Left colon (tissue), 2 donors: ENCODE measurements around the gene NEDD9. TPM values are rescaled to one million over a fixed set of nuclear protein-coding genes. Genes with fewer than 3 reads are reported as not detected.

Experiments
- ATAC-seq: fragments of 200-7000 bp; cut with Tn5 transposase; one replicate; pipeline ENCODE4 v1.9.1; 2020; ENCODE audit warnings: mild to moderate bottlenecking, moderate library complexity
- DNase-seq, 2 donors: peaks; one replicate each; pipeline ENCODE4 v3.0.0-alpha.2; 2020
- intact Hi-C, 2 donors: fragments of 100-400 bp; cut with DNase I in 1 of 2; cut with micrococcal nuclease in 1 of 2; formaldehyde crosslinking; loops; one replicate each; pipeline versions ENCODE4 v1.11.2 to v1.14.0; 2022; cut with DNase I, micrococcal nuclease
- total RNA-seq, 2 donors: library from RNA; stranded (reverse); fragmentation: NEBNext Ultra II Directional; extraction: Animal tissue kit (Norgen Biotek cat#: 25700); gene quantifications; one replicate each; pipeline ENCODE4 v1.2.1, GENCODE V29; 2021
- donor health status: DM: no; HTN: no; CAD: no.
- donor health status: DM: yes; HTN: yes; CAD: no.

Gene NEDD9
- total RNA-seq, 2 donors from 2014 or later: 58.9 to 84.8 TPM

- ATAC-seq: no peak
- intact Hi-C loops: no loop called here
These were observed 31.6 kb upstream of the NEDD9 start for GRCh38 chr6:11264100-11264499.

GRCh38 chr6:11263291-11263775 lies 30.9 kb upstream of the NEDD9 start:
- intact Hi-C loops: no loop called here
- ATAC-seq: peak; percentile 76
- peak; percentile 50 to 62 for DNase-seq

More at GRCh38 chr6:11264100-11264499, 31.6 kb upstream of the NEDD9 start:
- DNase-seq: no peak

- no peak for ATAC-seq
- intact Hi-C loops: no loop called here
- no peak for DNase-seq
These were observed 29.8 kb upstream of the NEDD9 start for GRCh38 chr6:11262242-11262641.

GRCh38 chr6:11260249-11261038 lies 28.0 kb upstream of the NEDD9 start:
- no peak for ATAC-seq
- intact Hi-C loops: no loop called here
- no peak for DNase-seq

- ATAC-seq (peak; percentile 83), DNase-seq (no peak)
- intact Hi-C loops: no loop called here
These were observed 26.1 kb upstream of the NEDD9 start for GRCh38 chr6:11258260-11259237.

- no peak for DNase-seq
- intact Hi-C loops: no loop called here
- no peak for ATAC-seq
These were observed 23.1 kb upstream of the NEDD9 start for GRCh38 chr6:11255610-11256009.

- intact Hi-C loops: no loop called here
- ATAC-seq: peak; percentile 76
- DNase-seq: no peak
These were observed 21.1 kb upstream of the NEDD9 start for GRCh38 chr6:11253594-11253993.

- intact Hi-C loops: no loop called here
- ATAC-seq (no peak), DNase-seq (no peak)
These were observed 19.3 kb upstream of the NEDD9 start for GRCh38 chr6:11251553-11252360.

GRCh38 chr6:11250108-11250507 lies 17.6 kb upstream of the NEDD9 start:
- ATAC-seq (no peak), DNase-seq (no peak)
- intact Hi-C loops: no loop called here

- no peak for ATAC-seq
- intact Hi-C loops: no loop called here
- DNase-seq: no peak
These were observed 16.7 kb upstream of the NEDD9 start for GRCh38 chr6:11248974-11249761.

- ATAC-seq (no peak), DNase-seq (no peak)
- intact Hi-C loops: no loop called here
These were observed 14.3 kb upstream of the NEDD9 start for GRCh38 chr6:11246722-11247121.

GRCh38 chr6:11245381-11246256 lies 13.2 kb upstream of the NEDD9 start:
- intact Hi-C loops: no loop called here
- no peak for DNase-seq
- ATAC-seq: no peak

- DNase-seq (no peak), ATAC-seq (no peak)
- intact Hi-C loops: no loop called here
These were observed 12.1 kb upstream of the NEDD9 start for GRCh38 chr6:11244387-11245126.

- ATAC-seq (no peak), DNase-seq (no peak)
- intact Hi-C loops: no loop called here
These were observed 11.4 kb upstream of the NEDD9 start for GRCh38 chr6:11243861-11244260.

GRCh38 chr6:11242711-11243110 lies 10.2 kb upstream of the NEDD9 start:
- no peak for ATAC-seq
- DNase-seq: no peak
- intact Hi-C loops: no loop called here

GRCh38 chr6:11241793-11242201 lies 9.3 kb upstream of the NEDD9 start:
- DNase-seq (no peak), ATAC-seq (no peak)
- intact Hi-C loops: no loop called here
